ENCODE data around the gene USP15.
A peak's percentile ranks its signal among the peaks of the same experiment; 100 is the strongest.

Gene USP15

GRCh38 chr12:62285284-62285683, 25.1 kb downstream of the USP15 start:
- DNase-seq, result no peak

DNA sequence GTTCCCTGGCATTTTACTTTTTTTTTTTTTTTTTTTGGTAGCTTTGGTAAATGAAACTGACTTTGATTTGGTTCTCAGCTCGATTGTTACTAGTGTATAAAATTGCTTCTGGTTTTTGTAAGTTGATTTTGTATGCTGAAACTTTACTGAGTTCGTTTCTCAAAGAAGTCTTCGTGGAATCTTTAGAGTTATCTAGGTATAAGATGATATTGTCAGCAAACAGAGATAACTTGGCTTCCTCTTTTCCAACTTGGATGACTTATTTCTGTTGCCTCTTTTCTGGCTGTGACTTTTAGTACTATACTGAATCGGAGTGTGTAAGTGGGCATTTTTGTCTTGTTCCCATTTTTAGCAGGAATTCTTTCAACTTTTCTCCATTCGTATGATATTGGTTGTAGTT, 28.1 kb downstream of the USP15 start:
- DNase-seq, result no peak

GRCh38 chr12:62290846-62291245, 30.6 kb downstream of the USP15 start:
- no peak for DNase-seq

DNA sequence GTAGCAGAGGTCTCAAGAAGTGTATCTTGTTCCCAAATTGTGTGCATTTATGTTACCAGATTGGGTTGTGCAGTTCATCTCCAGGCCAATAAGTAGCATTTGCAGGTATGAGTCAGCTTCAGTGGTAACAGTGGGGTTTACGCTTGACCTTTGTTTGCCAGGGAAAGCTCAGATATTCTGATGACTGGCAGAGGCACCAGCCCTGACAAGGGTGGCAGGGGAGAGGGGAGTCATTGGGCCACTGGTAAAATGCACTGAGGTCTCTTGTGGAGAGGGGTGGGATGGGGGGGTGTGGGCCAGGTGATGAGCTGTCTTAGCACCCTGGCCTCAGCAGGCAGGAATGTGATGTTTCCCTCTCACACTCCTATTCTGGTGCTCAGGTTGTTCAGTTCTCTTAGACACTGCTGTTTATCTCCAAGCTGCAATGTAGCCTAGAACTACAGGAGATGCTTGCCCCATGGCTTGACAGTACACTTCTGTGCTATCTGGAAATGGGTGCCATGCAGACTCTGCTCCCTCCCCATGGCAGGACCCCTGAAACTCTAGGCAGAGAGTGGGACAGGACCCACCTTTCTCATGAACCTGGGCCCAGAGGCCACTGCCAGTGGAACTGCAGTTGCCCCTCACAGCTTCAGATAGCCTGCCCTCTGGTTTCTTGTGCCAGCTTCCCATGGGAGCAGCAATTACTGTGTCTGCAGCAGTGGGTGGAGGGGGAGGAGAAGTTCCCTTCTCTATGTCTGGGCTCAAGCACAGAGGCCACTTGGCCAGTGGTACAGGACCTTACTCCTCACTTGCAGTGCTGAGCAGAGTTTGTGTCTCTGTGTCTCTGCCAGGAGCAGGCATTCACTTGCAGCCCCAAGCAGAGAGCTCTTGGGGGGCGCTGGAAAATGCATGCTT, 31.9 kb downstream of the USP15 start:
- peak; percentile 6 to 32 for DNase-seq

DNA sequence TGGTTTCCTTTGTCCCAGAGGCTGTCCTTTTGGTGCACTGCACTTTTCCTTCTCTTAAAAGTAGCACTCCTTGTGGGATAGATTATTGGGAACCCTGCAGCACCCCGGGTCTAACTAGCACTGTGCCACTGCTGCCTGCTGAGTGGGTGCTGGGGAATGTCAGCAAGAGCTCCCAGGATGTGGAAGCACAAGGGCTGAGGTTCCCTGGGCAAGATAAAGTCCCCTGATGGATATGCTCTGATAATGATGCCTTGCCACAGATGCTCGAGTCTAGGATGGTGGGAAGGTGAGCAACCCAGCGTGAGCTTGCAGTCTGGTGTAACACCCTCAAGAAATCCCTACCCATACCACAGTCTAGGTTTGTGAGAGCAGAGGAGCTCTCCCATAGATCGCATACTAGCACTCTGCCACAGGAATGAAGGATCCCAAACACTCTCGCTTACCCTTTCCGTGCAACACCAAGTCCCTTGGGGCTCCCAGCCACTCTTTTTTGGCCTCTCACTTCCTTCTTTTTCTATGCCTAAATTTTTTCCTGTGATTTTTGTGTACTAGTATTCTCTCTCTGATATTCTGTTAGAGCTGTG, 32.6 kb downstream of the USP15 start:
- no peak for DNase-seq

- no peak for DNase-seq
These were observed 34.2 kb downstream of the USP15 start for GRCh38 chr12:62294378-62294777.

DNA sequence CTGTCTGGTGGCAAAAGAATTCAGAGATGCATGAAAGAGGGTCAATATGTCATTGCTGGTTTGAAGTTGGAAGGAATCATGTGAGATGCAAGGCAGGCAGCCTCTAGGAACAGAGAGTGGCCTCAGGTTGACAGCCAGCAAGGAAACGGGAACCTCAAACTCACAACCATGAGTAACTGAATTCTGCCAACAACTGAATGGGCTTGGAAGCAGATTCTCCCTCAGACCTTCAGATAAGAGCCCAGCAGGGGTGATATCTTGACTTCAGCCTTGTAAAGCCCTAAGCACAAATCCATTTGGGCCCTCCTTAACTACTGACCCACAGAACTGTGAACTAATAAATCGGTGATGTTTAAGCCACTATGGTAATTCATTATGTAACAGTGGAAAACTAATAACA, 35.8 kb downstream of the USP15 start:
- no peak for DNase-seq

DNA sequence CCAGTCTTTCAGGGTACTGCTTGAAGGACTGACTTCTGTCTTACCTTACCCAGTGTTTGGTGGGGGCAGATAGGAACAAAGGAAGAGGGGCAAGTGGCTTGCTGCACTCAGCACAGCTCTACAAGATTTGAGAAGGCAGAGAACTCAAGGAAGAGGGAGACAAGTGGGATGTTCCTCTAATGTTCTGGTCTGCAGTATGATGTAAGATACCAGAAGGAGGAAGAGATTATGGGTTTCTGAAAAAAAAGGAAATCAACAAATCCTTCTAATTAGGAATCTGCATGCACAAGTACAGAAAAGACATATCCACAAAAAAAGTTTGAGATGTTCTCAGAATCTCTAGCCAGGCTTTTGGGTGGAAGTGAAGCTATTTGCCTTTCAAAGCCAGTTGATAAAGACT, 37.1 kb downstream of the USP15 start:
- DNase-seq, result no peak

- no peak for DNase-seq
These were observed 39.4 kb downstream of the USP15 start for GRCh38 chr12:62299617-62300016.

DNA sequence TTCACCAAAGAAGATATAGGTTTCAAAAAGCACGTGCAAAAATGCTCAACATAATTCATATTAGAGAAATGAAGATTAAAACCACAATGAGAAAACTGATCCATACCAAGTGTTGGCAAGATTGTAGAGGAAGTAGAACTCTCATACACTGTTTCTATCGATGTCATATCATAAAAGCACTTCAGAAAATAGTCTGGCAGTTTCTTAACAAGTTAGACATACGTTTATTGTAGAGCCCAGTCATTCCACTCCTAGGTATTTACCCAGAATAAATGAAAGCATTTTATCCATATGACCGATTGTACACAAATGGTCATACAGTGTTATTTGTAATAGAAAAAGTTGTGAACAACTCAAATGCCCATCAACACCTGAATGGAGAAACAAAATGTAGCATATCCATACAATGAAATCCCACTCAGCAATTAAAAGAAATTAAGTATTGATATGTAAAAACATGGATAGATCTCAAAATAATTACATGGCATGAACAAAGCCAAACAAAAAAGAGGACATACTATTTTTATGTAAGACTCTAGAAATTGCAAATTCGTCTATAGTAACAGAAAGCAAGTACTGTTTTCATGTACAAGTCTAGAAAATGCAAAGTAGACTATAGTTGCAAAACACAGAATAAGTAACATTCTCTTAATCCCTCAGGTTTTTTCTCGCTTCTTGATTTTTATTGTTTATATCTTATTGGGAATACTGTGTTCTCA, 41.0 kb downstream of the USP15 start:
- no peak for DNase-seq

GRCh38 chr12:62301799-62302133, 41.6 kb downstream of the USP15 start:
- DNase-seq, result no peak

- DNase-seq, result no peak
These were observed 44.4 kb downstream of the USP15 start for GRCh38 chr12:62304560-62304959.

DNA sequence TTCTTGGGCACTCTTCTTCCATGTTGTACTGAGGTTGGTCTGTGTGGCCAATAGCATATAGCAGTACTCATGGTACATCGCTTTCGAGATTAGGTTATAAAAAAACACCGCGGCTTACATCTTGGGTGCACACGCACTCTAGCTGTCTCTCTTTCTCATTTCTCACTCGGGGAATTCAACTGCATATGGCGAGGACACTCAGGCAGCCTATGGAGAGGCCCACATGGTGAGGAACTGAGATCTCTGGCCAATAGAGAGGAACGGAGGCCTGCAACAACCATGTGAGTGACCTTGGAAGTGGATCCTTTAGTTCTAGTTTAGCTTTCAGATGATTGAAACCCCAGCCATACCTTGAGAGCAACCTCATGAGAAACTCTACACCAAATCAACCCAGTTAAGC, 45.6 kb downstream of the USP15 start:
- DNase-seq, result no peak

- no peak for DNase-seq
These were observed 46.6 kb downstream of the USP15 start for GRCh38 chr12:62306569-62307530.

DNA sequence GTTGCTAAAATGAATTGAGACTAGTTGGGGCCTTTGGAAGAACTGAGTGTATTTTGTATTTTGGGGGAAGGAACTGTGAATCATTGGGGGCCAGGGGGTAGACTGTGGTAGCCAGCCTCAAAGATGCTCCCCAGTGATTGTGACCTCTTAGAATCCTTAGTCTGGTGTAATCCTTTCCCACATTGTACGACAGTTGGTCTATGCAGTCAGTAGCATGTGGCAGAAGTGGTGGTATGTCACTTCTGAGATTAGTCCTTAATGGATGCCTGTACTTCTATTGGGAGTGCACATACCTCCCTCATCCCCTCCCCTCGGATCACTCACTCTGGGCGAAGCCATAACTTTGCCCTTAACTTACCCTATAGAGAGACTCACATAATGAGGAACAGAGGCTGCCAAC, 48.0 kb downstream of the USP15 start:
- no peak for DNase-seq

GRCh38 chr12:62313727-62314380, 53.6 kb downstream of the USP15 start:
- no peak for DNase-seq

DNA sequence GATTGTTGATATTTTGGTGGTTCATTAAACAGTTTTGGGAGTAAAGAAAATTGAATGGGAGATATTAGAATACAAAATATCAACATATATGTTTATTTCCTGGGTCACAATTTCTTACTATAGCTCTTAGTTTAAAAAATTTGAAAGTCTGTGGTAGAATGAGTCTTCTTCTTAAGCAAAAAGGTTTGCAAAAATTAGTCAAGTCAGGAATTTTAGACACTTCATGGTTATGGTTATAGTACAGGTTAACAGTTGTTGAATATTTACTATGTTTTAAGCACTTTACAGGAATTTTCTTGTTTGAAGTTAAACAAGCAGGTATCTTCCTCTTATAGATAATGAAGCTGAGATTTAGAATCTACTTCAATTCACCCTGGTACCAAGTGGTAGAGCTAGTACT, 56.8 kb downstream of the USP15 start:
- DNase-seq, result no peak

DNA sequence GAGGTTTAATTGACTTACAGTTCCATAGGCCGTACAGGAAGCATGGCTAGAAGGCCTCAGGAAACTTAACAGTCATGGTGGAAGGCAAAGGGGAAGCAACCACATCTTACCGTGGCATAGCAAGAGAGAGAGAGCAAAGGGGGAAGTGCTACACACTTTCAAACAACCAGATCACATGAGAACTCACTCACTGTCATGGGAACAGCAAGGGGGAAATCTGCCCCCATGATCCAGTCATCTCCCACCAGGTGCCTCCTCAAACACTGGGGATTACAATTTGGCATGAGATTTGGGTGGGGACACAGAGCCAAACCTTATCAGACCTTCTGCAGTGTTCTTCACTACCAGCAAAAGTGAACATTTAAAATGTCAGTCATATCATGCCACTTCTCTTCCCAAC, 58.9 kb downstream of the USP15 start:
- DNase-seq, result no peak

DNA sequence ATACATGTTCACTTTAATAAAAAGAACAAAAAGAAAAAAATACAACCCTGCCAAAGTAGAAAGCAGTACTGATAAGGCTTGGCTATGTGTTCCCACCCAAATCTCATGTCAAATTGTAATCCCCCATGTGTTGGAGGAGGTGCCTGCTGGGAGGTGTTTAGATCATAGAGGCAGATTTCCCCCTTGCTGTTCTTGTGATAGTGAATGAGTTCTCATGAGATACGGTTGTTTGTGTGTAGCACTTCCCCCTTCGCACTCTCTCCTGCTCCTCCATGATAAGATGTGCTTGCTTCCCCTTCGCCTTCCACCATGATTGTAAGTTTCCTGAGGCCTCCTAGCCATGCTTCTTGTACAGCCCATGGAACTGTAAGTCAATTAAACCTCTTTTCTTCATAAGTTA, 59.9 kb downstream of the USP15 start:
- DNase-seq, result no peak

DNA sequence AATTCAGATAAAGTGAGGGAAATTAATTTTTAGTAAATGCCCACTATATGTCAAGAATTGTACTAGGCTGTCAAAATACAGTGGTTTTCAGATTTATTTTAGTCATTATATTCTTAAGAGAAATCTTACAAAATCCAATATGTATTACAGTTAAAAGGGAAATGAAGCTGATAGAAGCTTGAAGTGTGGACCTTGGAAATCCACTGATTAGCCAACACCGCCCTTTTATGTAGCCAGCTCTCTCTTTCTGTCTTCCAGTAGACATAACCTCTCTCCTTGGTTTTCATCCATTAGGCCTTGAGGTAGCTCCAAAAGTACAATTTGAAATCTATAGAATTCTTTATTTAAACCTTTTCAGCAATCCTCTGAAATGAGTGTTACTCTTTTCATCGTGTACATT, 63.2 kb downstream of the USP15 start:
- no peak for DNase-seq

DNA sequence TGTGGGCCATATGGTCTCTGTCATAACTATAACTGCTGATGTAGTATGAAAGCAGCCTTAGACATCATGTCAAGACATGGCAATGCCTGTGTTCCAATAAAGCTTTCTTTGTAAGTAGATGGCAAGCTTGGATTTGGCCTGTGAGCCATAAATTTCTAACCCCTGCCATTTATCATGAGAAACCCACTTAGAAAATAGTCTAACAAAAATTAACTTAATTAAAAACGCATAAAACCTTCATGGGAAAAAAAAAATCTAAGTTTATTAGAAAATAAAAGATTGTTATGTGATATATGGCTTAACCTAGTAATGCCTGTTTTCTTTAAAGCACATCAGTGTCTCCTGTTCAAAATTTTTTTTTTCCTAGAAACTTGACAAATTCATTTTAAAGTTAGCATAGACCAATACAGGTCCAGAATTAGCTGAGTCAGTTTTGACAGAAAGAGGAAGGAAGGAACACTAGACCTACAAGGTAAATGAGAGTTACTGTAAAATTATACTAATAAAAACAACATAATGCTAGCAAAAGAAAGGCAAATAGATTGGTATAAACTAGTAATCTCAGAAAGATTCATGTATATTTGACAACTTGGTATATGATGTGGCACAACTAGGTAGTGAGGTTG, 68.2 kb downstream of the USP15 start:
- DNase-seq, result no peak

DNA sequence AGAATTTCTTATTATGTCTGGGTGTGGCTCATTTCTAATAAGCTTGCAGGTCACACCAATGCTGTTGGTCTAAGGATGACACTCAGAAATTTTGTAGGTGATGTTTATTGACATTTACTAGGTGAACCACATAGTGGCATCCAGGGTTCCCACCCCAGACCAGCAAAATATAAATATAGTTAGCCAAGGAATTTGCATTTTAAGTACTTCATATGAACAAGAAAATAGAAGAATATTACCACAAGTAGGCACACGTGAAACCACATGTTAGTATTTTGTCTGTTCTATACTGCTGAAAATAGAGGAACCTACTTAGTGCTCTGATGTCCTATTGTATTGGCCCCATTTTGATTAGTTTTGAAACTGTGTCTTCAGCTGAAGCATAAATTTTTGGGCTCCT, 71.1 kb downstream of the USP15 start:
- no peak for DNase-seq
